ENCODE measurements around the gene TMCC1. TPM values are rescaled to one million over a fixed set of nuclear protein-coding genes. Genes with fewer than 3 reads are reported as not detected.
"Not testable (repeated sequence)": the region's sequence is repeated elsewhere in the genome, so short reads cannot be mapped to it uniquely, and the experiment has no call there.

The TMCC1 gene
- total RNA-seq, 1 donor from 2014 or later = 33.4 TPM

DNA sequence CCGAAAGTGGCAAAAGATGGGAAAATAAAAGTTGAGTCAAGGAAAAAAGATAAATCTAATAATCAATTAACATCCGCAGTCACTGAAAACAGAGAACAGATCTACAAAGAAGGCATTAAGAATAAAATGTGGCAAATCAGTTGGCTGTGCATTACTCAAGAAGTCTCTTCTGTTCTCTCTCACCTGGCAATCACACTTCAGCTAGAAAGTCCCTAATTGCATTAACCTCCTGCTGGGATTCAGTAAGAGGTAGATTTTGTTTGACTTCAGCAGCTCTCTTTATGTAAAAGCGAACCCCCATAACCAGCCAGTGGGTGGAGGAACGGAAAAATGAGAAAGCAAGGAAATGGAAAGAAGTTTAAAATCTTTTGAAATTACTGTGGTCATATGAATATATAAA, 192.3 kb downstream of the TMCC1 start:
- ATAC-seq (no peak), DNase-seq (no peak)
- intact Hi-C loops (cut with DNase I) = no loop called here
- Histone ChIP-seq H3K9me3 (no peaks in the 10 kb centered on the region), H3K27ac (no peak overlapping the region), H3K36me3 (no peaks in the 10 kb centered on the region), H3K4me3 (no peak overlapping the region), H3K4me1 (no peaks in the 10 kb centered on the region), H3K27me3 (ENCODE audit: low read depth) (no peaks in the 10 kb centered on the region)
- TF ChIP-seq CTCF (IDR thresholded peaks at IDR 0.05) = no peak

DNA sequence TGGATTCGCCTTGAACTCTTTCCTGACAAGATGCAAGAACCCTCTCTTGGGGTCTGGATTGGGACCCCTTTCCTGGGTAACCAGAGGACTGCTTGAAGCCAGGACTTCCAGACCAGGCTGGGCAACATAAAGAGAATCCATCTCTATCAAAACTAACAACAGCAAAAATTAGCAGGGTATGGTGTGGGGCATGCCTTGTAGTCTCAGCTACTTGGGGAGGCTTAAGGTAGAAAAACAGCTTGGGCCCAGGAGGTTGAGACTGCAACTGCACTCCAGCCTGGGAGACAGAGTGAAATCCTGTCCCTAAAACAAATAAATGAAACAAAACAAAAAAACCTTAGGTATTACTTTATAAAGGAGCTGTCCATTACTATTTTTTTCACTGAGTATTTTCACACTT, 193.9 kb downstream of the TMCC1 start:
- H3K4me1 ChIP-seq = no peaks in the 10 kb centered on the region
- TF ChIP-seq CTCF (IDR thresholded peaks at IDR 0.05) = no peak
- H3K27me3 ChIP-seq (ENCODE audit: low read depth) = no peaks in the 10 kb centered on the region
- H3K27ac ChIP-seq = no peak overlapping the region
- DNase-seq = no peak
- no peak for ATAC-seq
- intact Hi-C loops (cut with DNase I) = no loop called here
- no peaks in the 10 kb centered on the region for H3K9me3 ChIP-seq
- no peaks in the 10 kb centered on the region for H3K36me3 ChIP-seq
- H3K4me3 ChIP-seq = no peak overlapping the region

GRCh38 chr3:129699199-129699598, 194.3 kb downstream of the TMCC1 start:
- DNase-seq (no peak), ATAC-seq (no peak)
- H3K36me3 ChIP-seq = no peaks in the 10 kb centered on the region
- intact Hi-C loops (cut with DNase I) = no loop called here
- no peak for TF ChIP-seq CTCF (IDR thresholded peaks at IDR 0.05)
- no peaks in the 10 kb centered on the region for H3K4me1 ChIP-seq
- H3K27ac ChIP-seq = no peak overlapping the region
- H3K27me3 ChIP-seq (ENCODE audit: low read depth) = no peaks in the 10 kb centered on the region
- no peaks in the 10 kb centered on the region for H3K9me3 ChIP-seq
- no peak overlapping the region for H3K4me3 ChIP-seq

GRCh38 chr3:129697229-129697969, 196.1 kb downstream of the TMCC1 start:
- no peak overlapping the region for H3K27ac ChIP-seq

DNA sequence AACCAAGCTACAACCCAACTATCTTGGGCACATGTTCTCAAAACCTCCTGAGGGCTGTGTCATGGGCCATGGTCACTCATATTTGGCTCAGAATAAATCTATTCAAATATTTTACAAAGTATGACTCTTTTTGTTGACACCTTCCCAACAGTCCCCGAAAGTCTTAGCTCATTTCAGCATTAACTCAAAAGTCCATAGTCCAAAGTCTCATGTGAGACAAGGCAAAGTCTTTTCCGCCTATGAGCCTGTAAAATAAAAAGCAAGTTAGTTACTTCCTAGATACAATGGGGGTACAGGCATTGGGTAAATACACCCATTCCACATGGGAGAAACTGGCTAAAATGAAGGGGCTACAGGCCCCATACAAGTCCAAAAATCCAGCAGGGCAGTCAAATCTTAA, 197.1 kb downstream of the TMCC1 start:
- DNase-seq; intact Hi-C loops (cut with DNase I); H3K36me3 ChIP-seq; H3K4me3 ChIP-seq; H3K4me1 ChIP-seq; ATAC-seq; H3K9me3 ChIP-seq; H3K27ac ChIP-seq; H3K27me3 ChIP-seq (ENCODE audit: low read depth): not testable (repeated sequence)

More at GRCh38 chr3:129697229-129697969, 196.1 kb downstream of the TMCC1 start:
- no peak for TF ChIP-seq CTCF (IDR thresholded peaks at IDR 0.05)
- intact Hi-C loops (cut with DNase I) = no loop called here
- Histone ChIP-seq H3K4me1 (no peaks in the 10 kb centered on the region), H3K36me3 (no peaks in the 10 kb centered on the region), H3K9me3 (no peaks in the 10 kb centered on the region), H3K27me3 (ENCODE audit: low read depth) (no peaks in the 10 kb centered on the region), H3K4me3 (no peak overlapping the region)
- ATAC-seq = no peak
- no peak for DNase-seq

- no peaks in the 10 kb centered on the region for H3K27me3 ChIP-seq (ENCODE audit: low read depth)
- H3K36me3 ChIP-seq = no peaks in the 10 kb centered on the region
- H3K27ac ChIP-seq = no peak overlapping the region
- H3K4me3 ChIP-seq = no peak overlapping the region
- TF ChIP-seq CTCF (IDR thresholded peaks at IDR 0.05) = no peak
- no peak for DNase-seq
- H3K9me3 ChIP-seq = no peaks in the 10 kb centered on the region
- ATAC-seq = no peak
- no peaks in the 10 kb centered on the region for H3K4me1 ChIP-seq
- intact Hi-C loops (cut with DNase I) = no loop called here
These were observed 198.3 kb downstream of the TMCC1 start for GRCh38 chr3:129695230-129695629.

Measured in lower lobe of right lung (tissue), 2 donors.